GM12878 (cell line): ENCODE results near the gene HEYL. TPM values are rescaled to one million over a fixed set of nuclear protein-coding genes. Genes with fewer than 3 reads are reported as not detected.
A peak's percentile ranks its signal among the peaks of the same experiment; 100 is the strongest.

Experiments
- ATAC-seq: fragments of 200-7000 bp; cut with Tn5 transposase; 3 replicates; pipeline ENCODE4 v1.9.1; 2020; ENCODE audit warnings: mild to moderate bottlenecking, moderate library complexity
- BruUV-seq: library from RNA; stranded (reverse); fragments of 400-500 nt; replicated peaks from 2 replicates; lab custom pipeline; 2021; lab: Mats Ljungman, UMichigan
- CTCF ChIA-PET: fragments of 300-600 bp; sonication (Branson Sonifier 250); formaldehyde crosslinking; extraction: SDS; loops from one replicate; lab custom pipeline; 2021; ENCODE audit warnings: inconsistent platforms; lab: Yijun Ruan, JAX
- POLR2A ChIA-PET: fragments of 350-600 bp; formaldehyde crosslinking; extraction: SDS; loops from one replicate; lab custom pipeline; 2021; ENCODE audit warnings: inconsistent platforms; lab: Charles Lee
- RAD21 ChIA-PET: fragments of 300-600 bp; sonication (Branson Sonifier 250); formaldehyde crosslinking; loops from one replicate; lab custom pipeline; 2023; ENCODE audit warnings: antibody characterized with exemption; ENCODE audit not compliant: unreplicated experiment; lab: Charles Lee
- SMC1A ChIA-PET: fragments of 300-600 bp; sonication (Branson Sonifier 250); formaldehyde crosslinking; loops from one replicate; lab custom pipeline; 2023; ENCODE audit not compliant: unreplicated experiment, uncharacterized antibody; lab: Charles Lee
- DNase-seq: peaks from one replicate; pipeline ENCODE4 v3.0.0-alpha.2; 2011; ENCODE audit warnings: low read depth, low spot score
- FAIRE-seq: peaks from 3 replicates; lab custom pipeline; 2011; peaks lifted over from hg19 to GRCh38; lab: Jason Lieb, UNC
- H2AFZ ChIP-seq: 2 replicates; pipeline ENCODE4 v1.6.0; 2011; ENCODE audit warnings: low read depth, low read length, control low read depth; ENCODE audit not compliant: control insufficient read depth
- H3K27ac ChIP-seq: 2 replicates; pipeline ENCODE4 v1.5.1; 2011; ENCODE audit warnings: control low read depth; ENCODE audit not compliant: control insufficient read depth, insufficient read depth
- H3K27me3 ChIP-seq, 2 experiments: replicated peaks in 1 of 2; 2 replicates each; pipeline versions ENCODE4 v1.6.0 to v1.6.1; 2011; ENCODE audit warnings: low read length in 1 of 2; ENCODE audit not compliant: control insufficient read depth in 2 of 2, insufficient read depth in 2 of 2
- H3K36me3 ChIP-seq, 2 experiments: 2 replicates each; pipeline ENCODE4 v1.5.1; 2011; ENCODE audit warnings: low read length in 1 of 2; ENCODE audit not compliant: control insufficient read depth in 2 of 2, insufficient read depth in 2 of 2
- H3K4me1 ChIP-seq: 2 replicates; pipeline ENCODE4 v1.6.1; 2011; ENCODE audit warnings: mild to moderate bottlenecking, low read length, moderate library complexity, mixed read lengths; ENCODE audit not compliant: control insufficient read depth, insufficient read depth
- H3K4me2 ChIP-seq: 2 replicates; pipeline ENCODE4 v1.6.0; 2011; ENCODE audit warnings: control low read depth; ENCODE audit not compliant: control insufficient read depth, insufficient read depth
- H3K4me3 ChIP-seq: fragments of 200-600 bp; sonication (generic); 2 replicates; pipeline ENCODE4 v1.5.1; 2016
- H3K79me2 ChIP-seq: 2 replicates; pipeline ENCODE4 v1.6.0; 2011; ENCODE audit warnings: low read length; ENCODE audit not compliant: control insufficient read depth, insufficient read depth
- H3K9ac ChIP-seq: 2 replicates; pipeline ENCODE4 v1.8.0; 2011; ENCODE audit warnings: low read length, control low read depth, mixed read lengths; ENCODE audit not compliant: control insufficient read depth, insufficient read depth
- H3K9me3 ChIP-seq: replicated peaks from 3 replicates; pipeline ENCODE4 v1.5.1; 2011; ENCODE audit warnings: mild to moderate bottlenecking, low read length; ENCODE audit not compliant: control insufficient read depth, insufficient read depth
- H4K20me1 ChIP-seq: 2 replicates; pipeline ENCODE4 v1.6.0; 2011; ENCODE audit not compliant: control insufficient read depth, insufficient read depth
- CBFB ChIP-seq: IDR thresholded peaks from 2 replicates; pipeline ENCODE4 v1.6.1; 2016; ENCODE audit warnings: antibody characterized with exemption, low read depth
- CHD1 ChIP-seq: IDR thresholded peaks from 2 replicates; pipeline ENCODE4 v1.6.1; 2012; ENCODE audit warnings: low read depth, low read length, improper control_type of control experiment
- CTCF ChIP-seq, 3 experiments: IDR thresholded peaks in 2 of 3; conservative IDR thresholded peaks in 1 of 3; 2 replicates each; pipeline ENCODE4 v1.5.1; 2011; ENCODE audit warnings: low read depth in 3 of 3, low read length in 3 of 3, mild to moderate bottlenecking in 3 of 3, control low read depth in 2 of 3, moderate library complexity in 2 of 3, inconsistent platforms in 1 of 3, mixed read lengths in 1 of 3; ENCODE audit not compliant: control insufficient read depth in 2 of 3, insufficient read depth in 1 of 3; ENCODE audit errors: extremely low read depth in 1 of 3
- E2F4 ChIP-seq: IDR thresholded peaks from 2 replicates; pipeline ENCODE4 v1.6.1; 2012; ENCODE audit warnings: low read depth, low read length, improper control_type of control experiment
- HCFC1 ChIP-seq: fragments of 150-350 bp; IDR thresholded peaks from 2 replicates; pipeline ENCODE4 v1.6.1; 2014; ENCODE audit warnings: low read length
- KDM1A ChIP-seq: fragments of 200-600 bp; sonication (generic); IDR thresholded peaks from 2 replicates; pipeline ENCODE4 v1.6.1; 2016; ENCODE audit warnings: borderline replicate concordance
- MEF2B ChIP-seq: fragments of 450-650 bp; IDR thresholded peaks from 2 replicates; pipeline ENCODE4 v1.6.1; 2018; ENCODE audit warnings: mild to moderate bottlenecking, moderate library complexity; ENCODE audit not compliant: partially characterized antibody, poor library complexity, severe bottlenecking
- MTA3 ChIP-seq: IDR thresholded peaks from 2 replicates; pipeline ENCODE4 v1.6.1; 2012; ENCODE audit warnings: low read length, inconsistent platforms, borderline replicate concordance
- NFXL1 ChIP-seq: fragments of 450-650 bp; IDR thresholded peaks from 2 replicates; pipeline ENCODE4 v1.6.1; 2017; ENCODE audit warnings: antibody characterized with exemption, mild to moderate bottlenecking, borderline replicate concordance
- PML ChIP-seq: IDR thresholded peaks from 2 replicates; pipeline ENCODE4 v1.6.1; 2012; ENCODE audit warnings: low read length, inconsistent platforms
- RAD21 ChIP-seq: IDR thresholded peaks from 2 replicates; pipeline ENCODE4 v1.6.1; 2011; ENCODE audit warnings: mild to moderate bottlenecking, low read depth, low read length, moderate library complexity; ENCODE audit not compliant: insufficient read depth
- WRNIP1 ChIP-seq: IDR thresholded peaks from 2 replicates; pipeline ENCODE4 v1.6.1; 2011; ENCODE audit warnings: low read depth, low read length, improper control_type of control experiment, borderline replicate concordance
- YY1 ChIP-seq: IDR thresholded peaks from 2 replicates; pipeline ENCODE4 v1.6.1; 2011; ENCODE audit warnings: low read depth, mild to moderate bottlenecking, low read length
- ZBTB11 ChIP-seq: fragments of 450-650 bp; formaldehyde crosslinking; IDR thresholded peaks from 2 replicates; pipeline ENCODE4 v1.5.0; 2022; ENCODE audit warnings: mild to moderate bottlenecking, missing genetic modification characterization
- ZNF384 ChIP-seq: IDR thresholded peaks from 2 replicates; pipeline ENCODE4 v1.6.1; 2012; ENCODE audit warnings: low read depth, mild to moderate bottlenecking, low read length, improper control_type of control experiment, borderline replicate concordance
- WGBS: methylation state at CpG from one replicate; pipeline ENCODE4 v1.1.6; 2016; ENCODE audit warnings: low lambda C conversion rate; ENCODE audit not compliant: insufficient replicate concordance, insufficient coverage; ENCODE audit errors: missing lambda C conversion rate; 5-methylcytosine and 5-hydroxymethylcytosine counted together
- in situ Hi-C: fragments of 300-500 bp; cut with MboI; formaldehyde crosslinking; loops from 9 replicates; pipeline ENCODE4 v1.14.3; 2018; ENCODE audit warnings: mixed read lengths
- intact Hi-C: fragments of 100-400 bp; cut with micrococcal nuclease; formaldehyde crosslinking; loops from one replicate; pipeline ENCODE4 v1.14.2; 2022; ENCODE audit not compliant: unreplicated experiment
- polyA plus RNA-seq, 11 experiments: library from polyadenylated mRNA; depleted of rRNA in 4 of 11; unstranded in 6 of 11; stranded (reverse) in 5 of 11; fragments of >200 nt; fragmentation: Nextera tagmentation in 4 of 11; fragmentation: Illumina TruSeq in 1 of 11; extraction: Ambion mirVana in 4 of 11; extraction: Trizol in 1 of 11; gene quantifications; 1 replicate in 1 of 11; 2 replicates in 10 of 11; pipeline versions ENCODE4 v1.2.1 to v1.2.3, GENCODE V29; 2011 to 2016; ENCODE audit warnings: inconsistent platforms in 2 of 11, missing spikeins in 2 of 11, low read depth in 1 of 11
- total RNA-seq, 4 experiments: library from RNA; depleted of rRNA in 3 of 4; stranded (reverse); fragments of >200 nt in 3 of 4; fragmentation: Illumina TruSeq in 1 of 4; extraction: Trizol in 1 of 4; gene quantifications; 2 replicates each; pipeline versions ENCODE4 v1.2.1 to v1.2.3, GENCODE V29; 2013 to 2021

Gene HEYL
- total and polyA plus RNA-seq, 10 of the 15 experiments (the other 5 are each of a cell fraction or from before 2014, with no cell fraction given), result under 0.01 to 0.04 TPM; not detected in 8

- no peaks in the 10 kb centered on the region for H3K9me3 ChIP-seq
- BruUV-seq, result no TSS peak
- H4K20me1 ChIP-seq, result no peaks in the 10 kb centered on the region
- peak overlapping the region; percentile 63 for H2AFZ ChIP-seq
- no peak overlapping the region for H3K4me3 ChIP-seq
- no peaks in the 10 kb centered on the region for H3K36me3 ChIP-seq
- ATAC-seq (peak; percentile 97), FAIRE-seq (no peak), DNase-seq (no peak)
- peaks cover 5% of the 10 kb centered on the region for H3K4me1 ChIP-seq
- no peak overlapping the region for H3K9ac ChIP-seq
- RAD21 ChIA-PET, result interaction anchor here (2.3 kb wide), 1 partner anchor 42 kb away, joined by 4 read pairs; no protein-coding TSS in a partner anchor
- H3K27ac ChIP-seq, result no peak overlapping the region
- in situ Hi-C loops (loop anchor here (5.0 kb wide), 1 partner anchor 113 kb away; no protein-coding TSS in a partner anchor), intact Hi-C loops (loop anchor here (5.0 kb wide), 2 partner anchors 188 to 512 kb away; no protein-coding TSS in a partner anchor)
- no peaks in the 10 kb centered on the region for H3K27me3 ChIP-seq
- POLR2A ChIA-PET, result no interaction called here
- SMC1A ChIA-PET, result interaction anchor here (0.7 to 2.3 kb wide), 4 partner anchors 38 to 1416 kb away, joined by 3 to 5 read pairs (median 4); partner anchors contain the start of gene NT5C1A
- 39% methylated on average over 42 of the region's 42 CpGs for WGBS
- no peak overlapping the region for H3K4me2 ChIP-seq
- no peaks in the 10 kb centered on the region for H3K79me2 ChIP-seq
- CTCF ChIA-PET, result interaction anchor here (0.6 to 11.5 kb wide), 16 partner anchors 9 to 511 kb away, joined by 3 to 312 read pairs (median 5); partner anchors contain the start of genes NT5C1A and PABPC4
- TF ChIP-seq MEF2B, result peak; percentile 53
- peak; percentile 78 to 95 (median 81) for TF ChIP-seq CTCF (IDR thresholded peaks at IDR 0.05 in 2 of 3, conservative IDR thresholded peaks at IDR 0.05 in 1 of 3; ENCODE audit: control insufficient read depth in 2 of 3, extremely low read depth in 1 of 3, insufficient read depth in 1 of 3, low read depth in 3 of 3, low read length in 3 of 3)
- TF ChIP-seq PML, result no peak
- peak; percentile 60 for TF ChIP-seq RAD21
- TF ChIP-seq CBFB, result no peak
- TF ChIP-seq YY1, result peak; percentile 51; the same call in 1 of the 2 replicates
- no peak for TF ChIP-seq KDM1A
- no peak for TF ChIP-seq WRNIP1
- TF ChIP-seq HCFC1, result no peak
- TF ChIP-seq ZNF384, result no peak
- no peak for TF ChIP-seq E2F4
- no peak for TF ChIP-seq ZBTB11 (CRISPR knock-in tag)
- TF ChIP-seq NFXL1, result no peak
- no peak for TF ChIP-seq MTA3
- no peak for TF ChIP-seq CHD1
These were observed 29.7 kb downstream of the HEYL start for GRCh38 chr1:39609618-39610331.
